HT-29 (cell line): ENCODE results near the gene TREML4. TPM values are rescaled to one million over a fixed set of nuclear protein-coding genes. Genes with fewer than 3 reads are reported as not detected.
A peak's percentile ranks its signal among the peaks of the same experiment; 100 is the strongest.
"Not testable (repeated sequence)": the region's sequence is repeated elsewhere in the genome, so short reads cannot be mapped to it uniquely, and the experiment has no call there.

Experiments
- DNase-seq: peaks from one replicate; pipeline ENCODE4 v3.0.0-alpha.2; 2015; ENCODE audit warnings: low spot score
- total RNA-seq: library from RNA; depleted of rRNA; stranded (reverse); fragments of >200 nt; shearing (Covaris generic); gene quantifications from 2 replicates; pipeline ENCODE4 v1.2.3, GENCODE V29; 2014; rRNA removed

Gene TREML4
- not detected in 2 replicates for total RNA-seq

GRCh38 chr6:41228096-41228495 is at the start of gene TREML4:
TREML4 (plus strand) TSS chr6:41228349; CDS start chr6:41228428, 79 bp downstream.
- DNase-seq, result no peak

- no peak for DNase-seq
These were observed 49.0 kb upstream of the TREML4 start for GRCh38 chr6:41179163-41179562.

GRCh38 chr6:41181566-41181965 is 46.6 kb upstream of the TREML4 start:
- no peak for DNase-seq

- peak; percentile 56 for DNase-seq
These were observed 45.8 kb upstream of the TREML4 start for GRCh38 chr6:41182069-41183034.

GRCh38 chr6:41184761-41185160 is 43.4 kb upstream of the TREML4 start:
- no peak for DNase-seq

- no peak for DNase-seq
These were observed 42.1 kb upstream of the TREML4 start for GRCh38 chr6:41186031-41186562.

- no peak for DNase-seq
These were observed 39.9 kb upstream of the TREML4 start for GRCh38 chr6:41187924-41188886.

- not testable (repeated sequence) for DNase-seq
These were observed 39.1 kb upstream of the TREML4 start for GRCh38 chr6:41189046-41189445.

- no peak for DNase-seq
These were observed 38.2 kb upstream of the TREML4 start for GRCh38 chr6:41189967-41190366.

GRCh38 chr6:41190791-41191190 is 37.4 kb upstream of the TREML4 start:
- no peak for DNase-seq

GRCh38 chr6:41191569-41191968 is 36.6 kb upstream of the TREML4 start:
- peak; percentile 62 for DNase-seq

GRCh38 chr6:41193171-41193734 is 34.9 kb upstream of the TREML4 start:
- no peak for DNase-seq

- no peak for DNase-seq
These were observed 34.3 kb upstream of the TREML4 start for GRCh38 chr6:41193884-41194283.

GRCh38 chr6:41194386-41194785 is 33.8 kb upstream of the TREML4 start:
- no peak for DNase-seq

- no peak for DNase-seq
These were observed 30.9 kb upstream of the TREML4 start for GRCh38 chr6:41197234-41197633.

GRCh38 chr6:41199552-41200246 is 28.4 kb upstream of the TREML4 start:
- DNase-seq, result no peak

GRCh38 chr6:41200296-41200900 is 27.8 kb upstream of the TREML4 start:
- peak; percentile 7 for DNase-seq

GRCh38 chr6:41200901-41201763 is 27.0 kb upstream of the TREML4 start, which contains the start of gene TREML2:
TREML2 (minus strand) TSS chr6:41201149; CDS start chr6:41201008, 141 bp downstream.
- peak; percentile 42 for DNase-seq

- DNase-seq, result no peak
These were observed 26.4 kb upstream of the TREML4 start for GRCh38 chr6:41201764-41202173.
